AG08396 (cell line): Measurements from ENCODE around the gene HIPK2.

Source experiments
- DNase-seq: peaks from one replicate; pipeline ENCODE4 v3.0.0; 2012; ENCODE audit warnings: low spot score, mixed read lengths

HIPK2 gene

GRCh38 chr7:139714163-139714901 is 63.5 kb downstream of the HIPK2 start:
- DNase-seq = no peak

- DNase-seq = no peak
Measured at GRCh38 chr7:139713526-139714162, 64.2 kb downstream of the HIPK2 start.

GRCh38 chr7:139713061-139713460 is 64.7 kb downstream of the HIPK2 start:
- no peak for DNase-seq

- no peak for DNase-seq
Measured at GRCh38 chr7:139711991-139712743, 65.6 kb downstream of the HIPK2 start.

- DNase-seq = no peak
Measured at GRCh38 chr7:139710036-139710435, 67.8 kb downstream of the HIPK2 start.

GRCh38 chr7:139709485-139709884 is 68.3 kb downstream of the HIPK2 start:
- peak; percentile 87 for DNase-seq

GRCh38 chr7:139708541-139708940 is 69.3 kb downstream of the HIPK2 start:
- DNase-seq = no peak

- DNase-seq = no peak
Measured at GRCh38 chr7:139706837-139707236, 71.0 kb downstream of the HIPK2 start.

GRCh38 chr7:139704308-139704879 is 73.4 kb downstream of the HIPK2 start:
- no peak for DNase-seq

GRCh38 chr7:139703487-139704307 is 74.1 kb downstream of the HIPK2 start:
- DNase-seq = no peak

- no peak for DNase-seq
Measured at GRCh38 chr7:139702811-139703486, 74.8 kb downstream of the HIPK2 start.

GRCh38 chr7:139702313-139702731 is 75.5 kb downstream of the HIPK2 start:
- DNase-seq = no peak

- DNase-seq = no peak
Measured at GRCh38 chr7:139701908-139702307, 75.9 kb downstream of the HIPK2 start.

- DNase-seq = no peak
Measured at GRCh38 chr7:139700505-139701235, 77.1 kb downstream of the HIPK2 start.

- DNase-seq = no peak
Measured at GRCh38 chr7:139699640-139700504, 77.9 kb downstream of the HIPK2 start.

GRCh38 chr7:139698844-139699243 is 79.0 kb downstream of the HIPK2 start:
- no peak for DNase-seq

GRCh38 chr7:139698278-139698677 is 79.5 kb downstream of the HIPK2 start:
- DNase-seq = no peak

GRCh38 chr7:139697056-139697455 is 80.7 kb downstream of the HIPK2 start:
- DNase-seq = no peak

GRCh38 chr7:139696552-139696951 is 81.2 kb downstream of the HIPK2 start:
- DNase-seq = no peak
